ENCODE results near the gene ULK1.

- TF ChIP-seq MZF1 (tag by site-specific recombination; IDR thresholded peaks at IDR 0.05; ENCODE audit: borderline replicate concordance) (no peak), YY1 (tag by site-specific recombination; IDR thresholded peaks at IDR 0.05) (no peak), ZBTB48 (tag by site-specific recombination; IDR thresholded peaks at IDR 0.05) (no peak), ZNF558 (tag by site-specific recombination; IDR thresholded peaks at IDR 0.05) (no peak), ZNF133 (tag by site-specific recombination; IDR thresholded peaks at IDR 0.05) (no peak), ZNF580 (tag by site-specific recombination; IDR thresholded peaks at IDR 0.05) (no peak), PATZ1 (tag by site-specific recombination; IDR thresholded peaks at IDR 0.05) (no peak), ZNF274 (IDR thresholded peaks at IDR 0.05; ENCODE audit: low read length) (no peak), ZNF274 (tag by site-specific recombination; IDR thresholded peaks at IDR 0.05; ENCODE audit: borderline replicate concordance) (no peak)
- TF ChIP-seq, protein P1, sequence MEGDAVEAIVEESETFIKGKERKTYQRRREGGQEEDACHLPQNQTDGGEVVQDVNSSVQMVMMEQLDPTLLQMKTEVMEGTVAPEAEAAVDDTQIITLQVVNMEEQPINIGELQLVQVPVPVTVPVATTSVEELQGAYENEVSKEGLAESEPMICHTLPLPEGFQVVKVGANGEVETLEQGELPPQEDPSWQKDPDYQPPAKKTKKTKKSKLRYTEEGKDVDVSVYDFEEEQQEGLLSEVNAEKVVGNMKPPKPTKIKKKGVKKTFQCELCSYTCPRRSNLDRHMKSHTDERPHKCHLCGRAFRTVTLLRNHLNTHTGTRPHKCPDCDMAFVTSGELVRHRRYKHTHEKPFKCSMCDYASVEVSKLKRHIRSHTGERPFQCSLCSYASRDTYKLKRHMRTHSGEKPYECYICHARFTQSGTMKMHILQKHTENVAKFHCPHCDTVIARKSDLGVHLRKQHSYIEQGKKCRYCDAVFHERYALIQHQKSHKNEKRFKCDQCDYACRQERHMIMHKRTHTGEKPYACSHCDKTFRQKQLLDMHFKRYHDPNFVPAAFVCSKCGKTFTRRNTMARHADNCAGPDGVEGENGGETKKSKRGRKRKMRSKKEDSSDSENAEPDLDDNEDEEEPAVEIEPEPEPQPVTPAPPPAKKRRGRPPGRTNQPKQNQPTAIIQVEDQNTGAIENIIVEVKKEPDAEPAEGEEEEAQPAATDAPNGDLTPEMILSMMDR (tag by site-specific recombination; IDR thresholded peaks at IDR 0.05): no peak
- TF ChIP-seq, protein P2, sequence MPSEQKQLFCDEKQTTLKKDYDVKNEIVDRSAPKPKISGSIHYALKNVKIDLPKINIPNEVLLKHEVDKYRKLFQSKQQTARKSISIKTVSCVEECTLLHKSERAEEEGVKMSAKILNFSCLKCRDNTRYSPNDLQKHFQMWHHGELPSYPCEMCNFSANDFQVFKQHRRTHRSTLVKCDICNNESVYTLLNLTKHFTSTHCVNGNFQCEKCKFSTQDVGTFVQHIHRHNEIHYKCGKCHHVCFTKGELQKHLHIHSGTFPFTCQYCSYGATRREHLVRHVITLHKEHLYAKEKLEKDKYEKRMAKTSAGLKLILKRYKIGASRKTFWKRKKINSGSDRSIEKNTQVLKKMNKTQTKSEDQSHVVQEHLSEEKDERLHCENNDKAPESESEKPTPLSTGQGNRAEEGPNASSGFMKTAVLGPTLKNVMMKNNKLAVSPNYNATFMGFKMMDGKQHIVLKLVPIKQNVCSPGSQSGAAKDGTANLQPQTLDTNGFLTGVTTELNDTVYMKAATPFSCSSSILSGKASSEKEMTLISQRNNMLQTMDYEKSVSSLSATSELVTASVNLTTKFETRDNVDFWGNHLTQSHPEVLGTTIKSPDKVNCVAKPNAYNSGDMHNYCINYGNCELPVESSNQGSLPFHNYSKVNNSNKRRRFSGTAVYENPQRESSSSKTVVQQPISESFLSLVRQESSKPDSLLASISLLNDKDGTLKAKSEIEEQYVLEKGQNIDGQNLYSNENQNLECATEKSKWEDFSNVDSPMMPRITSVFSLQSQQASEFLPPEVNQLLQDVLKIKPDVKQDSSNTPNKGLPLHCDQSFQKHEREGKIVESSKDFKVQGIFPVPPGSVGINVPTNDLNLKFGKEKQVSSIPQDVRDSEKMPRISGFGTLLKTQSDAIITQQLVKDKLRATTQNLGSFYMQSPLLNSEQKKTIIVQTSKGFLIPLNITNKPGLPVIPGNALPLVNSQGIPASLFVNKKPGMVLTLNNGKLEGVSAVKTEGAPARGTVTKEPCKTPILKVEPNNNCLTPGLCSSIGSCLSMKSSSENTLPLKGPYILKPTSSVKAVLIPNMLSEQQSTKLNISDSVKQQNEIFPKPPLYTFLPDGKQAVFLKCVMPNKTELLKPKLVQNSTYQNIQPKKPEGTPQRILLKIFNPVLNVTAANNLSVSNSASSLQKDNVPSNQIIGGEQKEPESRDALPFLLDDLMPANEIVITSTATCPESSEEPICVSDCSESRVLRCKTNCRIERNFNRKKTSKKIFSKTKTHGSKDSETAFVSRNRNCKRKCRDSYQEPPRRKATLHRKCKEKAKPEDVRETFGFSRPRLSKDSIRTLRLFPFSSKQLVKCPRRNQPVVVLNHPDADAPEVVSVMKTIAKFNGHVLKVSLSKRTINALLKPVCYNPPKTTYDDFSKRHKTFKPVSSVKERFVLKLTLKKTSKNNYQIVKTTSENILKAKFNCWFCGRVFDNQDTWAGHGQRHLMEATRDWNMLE (tag by site-specific recombination; conservative IDR thresholded peaks at IDR 0.05; ENCODE audit: low read depth): no peak
- TF ChIP-seq, protein P3, sequence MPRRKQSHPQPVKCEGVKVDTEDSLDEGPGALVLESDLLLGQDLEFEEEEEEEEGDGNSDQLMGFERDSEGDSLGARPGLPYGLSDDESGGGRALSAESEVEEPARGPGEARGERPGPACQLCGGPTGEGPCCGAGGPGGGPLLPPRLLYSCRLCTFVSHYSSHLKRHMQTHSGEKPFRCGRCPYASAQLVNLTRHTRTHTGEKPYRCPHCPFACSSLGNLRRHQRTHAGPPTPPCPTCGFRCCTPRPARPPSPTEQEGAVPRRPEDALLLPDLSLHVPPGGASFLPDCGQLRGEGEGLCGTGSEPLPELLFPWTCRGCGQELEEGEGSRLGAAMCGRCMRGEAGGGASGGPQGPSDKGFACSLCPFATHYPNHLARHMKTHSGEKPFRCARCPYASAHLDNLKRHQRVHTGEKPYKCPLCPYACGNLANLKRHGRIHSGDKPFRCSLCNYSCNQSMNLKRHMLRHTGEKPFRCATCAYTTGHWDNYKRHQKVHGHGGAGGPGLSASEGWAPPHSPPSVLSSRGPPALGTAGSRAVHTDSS (tag by site-specific recombination; IDR thresholded peaks at IDR 0.05): no peak
- TF ChIP-seq, protein P4, sequence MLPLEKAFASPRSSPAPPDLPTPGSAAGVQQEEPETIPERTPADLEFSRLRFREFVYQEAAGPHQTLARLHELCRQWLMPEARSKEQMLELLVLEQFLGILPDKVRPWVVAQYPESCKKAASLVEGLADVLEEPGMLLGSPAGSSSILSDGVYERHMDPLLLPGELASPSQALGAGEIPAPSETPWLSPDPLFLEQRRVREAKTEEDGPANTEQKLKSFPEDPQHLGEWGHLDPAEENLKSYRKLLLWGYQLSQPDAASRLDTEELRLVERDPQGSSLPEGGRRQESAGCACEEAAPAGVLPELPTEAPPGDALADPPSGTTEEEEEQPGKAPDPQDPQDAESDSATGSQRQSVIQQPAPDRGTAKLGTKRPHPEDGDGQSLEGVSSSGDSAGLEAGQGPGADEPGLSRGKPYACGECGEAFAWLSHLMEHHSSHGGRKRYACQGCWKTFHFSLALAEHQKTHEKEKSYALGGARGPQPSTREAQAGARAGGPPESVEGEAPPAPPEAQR (tag by site-specific recombination; IDR thresholded peaks at IDR 0.05): no peak
These were observed 40.3 kb upstream of the ULK1 start for GRCh38 chr12:131853832-131854797.
